Kidney (tissue), 14 donors: ENCODE data around the gene DUOXA1. TPM values are rescaled to one million over a fixed set of nuclear protein-coding genes. Genes with fewer than 3 reads are reported as not detected.

Experiments used
- DNase-seq, 5 donors: peaks; one replicate each; pipeline ENCODE4 v3.0.0-alpha.2; 2013 to 2020
- FAIRE-seq: peaks from 2 replicates; lab custom pipeline; 2012; peaks lifted over from hg19 to GRCh38; lab: Jason Lieb, UNC
- H3K27ac ChIP-seq, 2 donors: one replicate each; pipeline ENCODE4 v1.7.0; 2013; ENCODE audit warnings: low read depth in 2 of 2, low read length in 2 of 2, inconsistent platforms in 1 of 2
- H3K27me3 ChIP-seq: one replicate; pipeline ENCODE4 v1.7.1; 2013; ENCODE audit warnings: low read length, inconsistent platforms; ENCODE audit not compliant: control insufficient read depth, insufficient read depth
- H3K36me3 ChIP-seq, 3 donors: one replicate each; pipeline versions ENCODE4 v1.7.0 to v1.7.1; 2013; ENCODE audit warnings: low read length in 3 of 3, control low read depth in 1 of 3, inconsistent platforms in 1 of 3; ENCODE audit not compliant: insufficient read depth in 3 of 3, control insufficient read depth in 2 of 3
- H3K4me1 ChIP-seq, 3 donors: one replicate each; pipeline versions ENCODE4 v1.7.0 to v1.7.1; 2013; ENCODE audit warnings: low read length in 3 of 3, inconsistent platforms in 1 of 3, low read depth in 1 of 3; ENCODE audit not compliant: control insufficient read depth in 2 of 3, insufficient read depth in 2 of 3
- H3K4me3 ChIP-seq, 3 donors: one replicate each; pipeline versions ENCODE4 v1.7.0 to v1.8.1; 2013; ENCODE audit warnings: low read length in 3 of 3, control low read depth in 1 of 3, inconsistent platforms in 1 of 3
- H3K9ac ChIP-seq, 3 donors: one replicate each; pipeline versions ENCODE4 v1.7.0 to v1.7.1; 2013; ENCODE audit warnings: low read length in 3 of 3, control low read depth in 1 of 3, inconsistent platforms in 1 of 3
- H3K9me3 ChIP-seq, 3 donors: one replicate each; pipeline versions ENCODE4 v1.7.0 to v1.7.1; 2013; ENCODE audit warnings: low read length in 3 of 3, control low read depth in 1 of 3, inconsistent platforms in 1 of 3; ENCODE audit not compliant: control insufficient read depth in 2 of 3, insufficient read depth in 1 of 3
- intact Hi-C: fragments of 100-400 bp; cut with DNase I; formaldehyde crosslinking; loops from one replicate; pipeline ENCODE4 v1.11.1; 2022
- polyA plus RNA-seq: library from polyadenylated mRNA; stranded (reverse); fragments of 350-450 nt; fragmentation: Illumina TruSeq; extraction: RNeasy Lipid Tissue Mini Kit (QIAGEN cat#74804); gene quantifications from one replicate; pipeline ENCODE4 v1.2.3, GENCODE V29; 2014; ENCODE audit warnings: low read depth, low replicate concordance; ENCODE audit not compliant: insufficient read depth
- total RNA-seq: library from RNA; stranded (reverse); fragmentation: NEBNext Ultra II Directional; extraction: Animal tissue kit (Norgen Biotek cat#: 25700); gene quantifications from one replicate; pipeline ENCODE4 v1.2.1, GENCODE V29; 2021
- TF ChIP-seq, protein P1 (sequence below): IDR thresholded peaks from 3 replicates; pipeline ENCODE4 v1.5.1; 2012; ENCODE audit warnings: mild to moderate bottlenecking, moderate library complexity, borderline replicate concordance; ENCODE audit not compliant: insufficient read depth; ENCODE audit errors: extremely low read depth
- donor health status: control.
- donor health status: control.
- donor health status: control.
- donor health status: control.
- donor health status: control.
- donor health status: DM: yes; HTN: yes; CAD: no.
- donor health status: Normal renal cell carcinoma (clear cell type).

DUOXA1 gene
- total and polyA plus RNA-seq, 2 donors from 2014 or later = 0.52 to 1.4 TPM

DNA sequence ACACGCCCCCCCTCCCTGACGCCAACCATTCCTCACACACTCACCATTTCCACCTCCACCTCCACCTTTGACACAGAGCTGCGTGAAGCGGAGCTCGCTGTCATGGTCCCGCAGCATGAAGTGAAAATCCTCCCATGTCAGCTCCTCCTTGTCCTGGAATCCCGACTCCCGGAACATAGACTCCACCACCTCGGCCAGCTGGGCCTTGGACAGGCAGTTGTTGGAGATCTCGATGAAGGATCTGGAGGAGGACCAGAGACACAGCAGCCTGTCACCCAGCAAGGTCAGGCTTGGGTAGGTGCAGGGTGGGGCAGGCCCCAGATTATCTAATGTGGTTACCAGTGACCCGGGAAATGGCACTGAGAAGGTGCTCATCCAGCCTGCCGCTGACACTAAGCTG lies 27.9 kb downstream of the DUOXA1 start:
- Histone ChIP-seq H3K9me3 (no peaks in the 10 kb centered on the region), H3K4me3 (no peak overlapping the region), H3K36me3 (no peaks in the 10 kb centered on the region), H3K4me1 (no peaks in the 10 kb centered on the region), H3K9ac (no peak overlapping the region), H3K27ac (no peak overlapping the region), H3K27me3 (no peaks in the 10 kb centered on the region)
- TF ChIP-seq, protein P1, sequence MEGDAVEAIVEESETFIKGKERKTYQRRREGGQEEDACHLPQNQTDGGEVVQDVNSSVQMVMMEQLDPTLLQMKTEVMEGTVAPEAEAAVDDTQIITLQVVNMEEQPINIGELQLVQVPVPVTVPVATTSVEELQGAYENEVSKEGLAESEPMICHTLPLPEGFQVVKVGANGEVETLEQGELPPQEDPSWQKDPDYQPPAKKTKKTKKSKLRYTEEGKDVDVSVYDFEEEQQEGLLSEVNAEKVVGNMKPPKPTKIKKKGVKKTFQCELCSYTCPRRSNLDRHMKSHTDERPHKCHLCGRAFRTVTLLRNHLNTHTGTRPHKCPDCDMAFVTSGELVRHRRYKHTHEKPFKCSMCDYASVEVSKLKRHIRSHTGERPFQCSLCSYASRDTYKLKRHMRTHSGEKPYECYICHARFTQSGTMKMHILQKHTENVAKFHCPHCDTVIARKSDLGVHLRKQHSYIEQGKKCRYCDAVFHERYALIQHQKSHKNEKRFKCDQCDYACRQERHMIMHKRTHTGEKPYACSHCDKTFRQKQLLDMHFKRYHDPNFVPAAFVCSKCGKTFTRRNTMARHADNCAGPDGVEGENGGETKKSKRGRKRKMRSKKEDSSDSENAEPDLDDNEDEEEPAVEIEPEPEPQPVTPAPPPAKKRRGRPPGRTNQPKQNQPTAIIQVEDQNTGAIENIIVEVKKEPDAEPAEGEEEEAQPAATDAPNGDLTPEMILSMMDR = no peak
- FAIRE-seq = no peak
- intact Hi-C loops = no loop called here
- DNase-seq = no peak

DNA sequence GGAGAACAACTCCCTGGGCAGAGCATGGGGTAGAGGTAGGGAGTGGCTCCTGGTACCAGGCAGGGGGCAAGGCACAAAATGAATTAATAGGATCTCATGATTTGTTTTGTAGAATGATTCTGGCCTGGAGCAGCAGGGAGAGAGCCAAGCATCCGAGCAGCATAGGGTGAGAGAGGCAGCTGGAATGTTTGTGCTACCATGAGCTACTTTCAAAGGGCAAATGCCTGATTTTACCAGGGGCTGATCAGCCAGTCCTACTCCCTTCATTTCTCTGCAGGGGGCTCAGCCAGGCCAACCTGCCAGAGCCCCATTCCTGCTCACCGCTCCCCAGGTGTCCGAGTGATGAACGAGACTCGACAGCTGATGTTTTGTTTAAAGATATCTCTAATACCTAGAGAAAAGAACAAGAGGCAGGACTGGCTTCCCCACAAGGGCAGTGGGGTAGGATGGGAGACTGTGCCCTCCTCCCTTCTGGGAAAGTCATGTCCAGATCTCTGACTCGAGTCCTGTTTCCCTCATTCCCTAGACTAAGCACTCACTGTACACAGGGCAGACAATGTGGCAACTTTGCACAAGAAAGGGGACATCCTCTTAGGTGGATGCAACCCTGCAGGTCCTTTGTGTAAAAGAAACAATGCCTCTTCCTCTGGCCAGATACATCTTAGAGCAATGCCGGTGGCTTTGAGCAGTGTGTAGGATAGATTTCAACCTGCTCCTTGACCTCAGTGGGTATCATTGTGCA lies 28.6 kb downstream of the DUOXA1 start:
- no peak for FAIRE-seq
- Histone ChIP-seq H3K27ac (no peak overlapping the region), H3K9ac (no peak overlapping the region), H3K4me3 (no peak overlapping the region), H3K36me3 (no peaks in the 10 kb centered on the region), H3K4me1 (no peaks in the 10 kb centered on the region), H3K9me3 (no peaks in the 10 kb centered on the region), H3K27me3 (no peaks in the 10 kb centered on the region)
- DNase-seq = no peak
- TF ChIP-seq, protein P1 = no peak
- intact Hi-C loops = no loop called here

DNA sequence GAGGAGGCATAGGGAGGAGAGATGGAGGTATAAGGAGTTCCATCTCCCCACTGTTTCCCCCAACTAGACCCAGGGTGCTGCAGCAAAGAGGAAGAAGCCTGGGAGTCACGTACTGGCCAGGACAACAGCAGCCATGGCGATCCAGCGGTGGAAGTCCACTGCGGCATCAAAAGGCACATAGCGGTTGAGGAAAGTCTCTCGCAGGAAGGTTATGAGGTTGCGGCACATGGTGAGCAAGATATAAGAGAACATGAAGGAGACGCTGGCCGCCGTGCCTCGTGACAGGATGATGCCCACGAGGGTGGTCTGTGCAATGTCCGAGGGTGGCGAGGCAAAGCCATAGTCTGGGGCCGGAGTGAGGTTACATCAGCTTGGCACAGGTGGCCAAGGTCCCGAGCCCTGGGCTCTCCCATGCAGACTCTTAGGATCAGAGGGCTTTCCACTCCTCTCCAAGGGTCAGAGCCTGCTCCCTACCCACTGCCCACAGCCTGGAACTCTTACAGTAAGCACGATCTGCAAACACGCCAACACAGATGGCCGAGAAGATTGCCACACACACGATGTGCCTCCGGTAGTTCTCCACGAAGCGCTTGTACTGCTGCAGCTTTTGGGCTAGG lies 30.0 kb downstream of the DUOXA1 start:
- Histone ChIP-seq H3K9me3 (no peaks in the 10 kb centered on the region), H3K36me3 (no peaks in the 10 kb centered on the region), H3K9ac (no peak overlapping the region), H3K4me3 (no peak overlapping the region), H3K27ac (no peak overlapping the region), H3K4me1 (no peaks in the 10 kb centered on the region), H3K27me3 (no peaks in the 10 kb centered on the region)
- TF ChIP-seq, protein P1 = no peak
- no peak for FAIRE-seq
- intact Hi-C loops = no loop called here
- DNase-seq = peak in 1 of 5 donors; percentile 13
